HepG2 (cell line): Measurements from ENCODE around the gene CEP131. TPM values are rescaled to one million over a fixed set of nuclear protein-coding genes. Genes with fewer than 3 reads are reported as not detected.

Source experiments
- CREM ChIP-seq, 2 experiments: sonication (generic) in 1 of 2; formaldehyde crosslinking in 1 of 2; IDR thresholded peaks; 2 replicates each; pipeline versions ENCODE4 v1.4.0 to v1.6.1; 2016 to 2020; ENCODE audit warnings: antibody characterized with exemption in 1 of 2, mild to moderate bottlenecking in 1 of 2, missing genetic modification reagents in 1 of 2
- HNF4G ChIP-seq, 2 experiments: sonication (generic) in 1 of 2; formaldehyde crosslinking in 1 of 2; IDR thresholded peaks; 2 replicates each; pipeline versions ENCODE4 v1.4.0 to v1.6.1; 2011 to 2020; ENCODE audit warnings: borderline replicate concordance in 2 of 2, low read depth in 2 of 2, mild to moderate bottlenecking in 2 of 2, low read length in 1 of 2, missing genetic modification reagents in 1 of 2, moderate library complexity in 1 of 2
- KLF16 ChIP-seq, 2 experiments: sonication (generic) in 1 of 2; formaldehyde crosslinking in 1 of 2; IDR thresholded peaks; 2 replicates each; pipeline versions ENCODE4 v1.6.1 to v1.8.0; 2016 to 2023; ENCODE audit warnings: missing genetic modification reagents in 2 of 2, missing compliant biosample characterization in 1 of 2
- MLXIP ChIP-seq: sonication (generic); formaldehyde crosslinking; IDR thresholded peaks from 2 replicates; pipeline ENCODE4 v1.9.0; 2021; ENCODE audit warnings: missing genetic modification reagents, borderline replicate concordance
- NR1H2 ChIP-seq: sonication (generic); formaldehyde crosslinking; IDR thresholded peaks from 2 replicates; pipeline ENCODE4 v1.8.1; 2022; ENCODE audit warnings: low read depth, missing genetic modification reagents, borderline replicate concordance
- SALL1 ChIP-seq: sonication (generic); formaldehyde crosslinking; IDR thresholded peaks from 2 replicates; pipeline ENCODE4 v1.8.0; 2022; ENCODE audit warnings: mild to moderate bottlenecking, missing genetic modification reagents
- TBX2 ChIP-seq: sonication (generic); formaldehyde crosslinking; IDR thresholded peaks from 2 replicates; pipeline ENCODE4 v1.5.0; 2020; ENCODE audit warnings: missing genetic modification reagents, mild to moderate bottlenecking, borderline replicate concordance
- ZNF207 ChIP-seq: fragments of 450-650 bp; IDR thresholded peaks from 2 replicates; pipeline ENCODE4 v1.6.1; 2016; ENCODE audit warnings: antibody characterized with exemption, borderline replicate concordance
- ZNF232 ChIP-seq: sonication (generic); formaldehyde crosslinking; IDR thresholded peaks from 2 replicates; pipeline ENCODE4 v1.4.0; 2020; ENCODE audit warnings: missing genetic modification reagents, borderline replicate concordance
- ZNF318 ChIP-seq: sonication (generic); formaldehyde crosslinking; IDR thresholded peaks from 2 replicates; pipeline ENCODE4 v1.4.0; 2020; ENCODE audit warnings: mild to moderate bottlenecking, missing genetic modification reagents
- ZNF510 ChIP-seq: sonication (generic); formaldehyde crosslinking; IDR thresholded peaks from 2 replicates; pipeline ENCODE4 v1.4.0; 2020; ENCODE audit warnings: low read depth, mild to moderate bottlenecking, missing genetic modification reagents
- ZNF790 ChIP-seq: sonication (generic); formaldehyde crosslinking; IDR thresholded peaks from 2 replicates; pipeline ENCODE4 v1.8.0; 2022; ENCODE audit warnings: missing genetic modification reagents, mild to moderate bottlenecking, borderline replicate concordance
- polyA plus RNA-seq, 8 experiments: library from polyadenylated mRNA; depleted of rRNA in 3 of 8; stranded (reverse) in 7 of 8; unstranded in 1 of 8; fragments of >200 nt; fragmentation: Illumina TruSeq in 4 of 8; extraction: Trizol in 4 of 8; gene quantifications; 2 replicates each; pipeline versions ENCODE4 v1.2.1 to v1.2.3, GENCODE V29; 2011 to 2016; ENCODE audit warnings: low read depth in 4 of 8, missing spikeins in 1 of 8, mixed read lengths in 1 of 8; ENCODE audit not compliant: insufficient read depth in 1 of 8
- total RNA-seq, 5 experiments: library from RNA; depleted of rRNA; stranded (reverse); fragments of >200 nt; fragmentation: Illumina TruSeq; extraction: Trizol; gene quantifications; 2 replicates each; pipeline ENCODE4 v1.2.3, GENCODE V29; 2016; ENCODE audit warnings: low read depth in 1 of 5
- TF ChIP-seq, protein P1 (sequence below): IDR thresholded peaks from 2 replicates; pipeline ENCODE4 v1.6.1; 2012; ENCODE audit warnings: low read depth, low read length, improper control_type of control experiment

The CEP131 gene
- total and polyA plus RNA-seq, 2 of the 13 experiments (the other 11 are each of a cell fraction or from before 2014, with no cell fraction given): 5.0 to 16.8 TPM

DNA sequence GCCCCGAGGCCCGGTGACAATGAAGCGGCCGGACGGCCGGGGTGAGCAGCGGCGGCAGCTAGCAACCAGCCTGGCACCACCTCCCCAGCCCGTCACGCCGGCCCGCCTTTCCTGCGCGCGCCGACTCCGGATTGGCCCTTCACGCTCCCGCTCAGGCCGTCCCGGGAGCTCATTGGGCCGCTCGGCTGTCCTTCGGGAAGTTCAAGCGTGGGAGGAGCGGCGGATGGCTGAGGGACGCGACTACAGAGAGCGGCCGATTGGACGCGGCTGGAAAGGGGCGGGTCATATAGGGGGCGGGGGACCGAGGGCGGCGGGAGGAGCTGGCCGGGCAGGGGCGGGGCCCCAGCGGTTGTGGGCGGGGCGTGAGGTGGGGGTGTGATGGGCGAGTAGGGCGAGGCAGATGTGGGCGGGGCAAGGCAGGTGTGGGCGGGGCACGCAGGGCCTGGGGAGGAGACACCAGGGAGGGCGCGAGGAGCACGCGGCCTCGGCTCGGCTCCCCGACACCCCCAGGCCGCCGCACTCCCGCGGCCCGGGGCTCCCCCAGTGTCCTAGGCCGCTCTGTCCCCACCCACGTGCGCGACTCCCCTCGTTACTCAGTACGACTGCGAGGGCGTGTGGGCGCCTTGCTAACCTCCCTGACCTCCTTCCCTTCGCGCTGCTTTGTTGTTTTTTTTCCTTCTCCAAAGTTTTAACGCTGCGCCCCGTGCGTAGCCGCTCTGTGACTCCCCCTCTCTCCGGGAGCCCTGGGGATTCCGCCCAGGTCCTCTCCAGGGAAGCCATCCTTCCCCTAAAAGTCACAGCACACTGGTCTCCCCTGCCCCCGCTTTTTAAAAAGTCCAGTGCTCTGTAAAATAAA lies at the start of gene CEP131 (continued):
- TF ChIP-seq ZNF318 (CRISPR knock-in tag): no peak
- TF ChIP-seq NR1H2 (CRISPR knock-in tag): no peak
- peak; percentile 62 for TF ChIP-seq CREM (IDR thresholded peaks at IDR 0.05)
- peak; percentile 61; the same call in 1 of the 2 replicates for TF ChIP-seq CREM (CRISPR knock-in tag; IDR thresholded peaks at IDR 0.05)
- peak; percentile 91; the same call in 1 of the 2 replicates for TF ChIP-seq ZNF510 (CRISPR knock-in tag)
- peak in 1 of 2 experiments; percentile 73; a peak in 2 of 4 replicates for TF ChIP-seq KLF16 (CRISPR knock-in tag; IDR thresholded peaks at IDR 0.05)
- TF ChIP-seq MLXIP: no peak
- TF ChIP-seq SALL1 (CRISPR knock-in tag): peak; percentile 72
- peak; percentile 84 for TF ChIP-seq ZNF232 (CRISPR knock-in tag)
- TF ChIP-seq ZNF207: no peak
- no peak for TF ChIP-seq HNF4G (IDR thresholded peaks at IDR 0.05; ENCODE audit: borderline replicate concordance, low read depth, low read length)
- no peak for TF ChIP-seq HNF4G (CRISPR knock-in tag; IDR thresholded peaks at IDR 0.05; ENCODE audit: borderline replicate concordance, low read depth)
- no peak for TF ChIP-seq ZNF790 (CRISPR knock-in tag)
- TF ChIP-seq, protein P1, sequence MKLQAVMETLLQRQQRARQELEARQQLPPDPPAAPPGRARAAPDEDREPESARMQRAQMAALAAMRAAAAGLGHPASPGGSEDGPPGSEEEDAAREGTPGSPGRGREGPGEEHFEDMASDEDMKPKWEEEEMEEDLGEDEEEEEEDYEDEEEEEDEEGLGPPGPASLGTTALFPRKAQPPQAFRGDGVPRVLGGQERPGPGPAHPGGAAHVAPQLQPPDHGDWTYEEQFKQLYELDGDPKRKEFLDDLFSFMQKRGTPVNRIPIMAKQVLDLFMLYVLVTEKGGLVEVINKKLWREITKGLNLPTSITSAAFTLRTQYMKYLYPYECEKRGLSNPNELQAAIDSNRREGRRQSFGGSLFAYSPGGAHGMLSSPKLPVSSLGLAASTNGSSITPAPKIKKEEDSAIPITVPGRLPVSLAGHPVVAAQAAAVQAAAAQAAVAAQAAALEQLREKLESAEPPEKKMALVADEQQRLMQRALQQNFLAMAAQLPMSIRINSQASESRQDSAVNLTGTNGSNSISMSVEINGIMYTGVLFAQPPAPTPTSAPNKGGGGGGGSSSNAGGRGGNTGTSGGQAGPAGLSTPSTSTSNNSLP: no peak
- TF ChIP-seq TBX2: peak; percentile 13; the same call in 1 of the 2 replicates
